Rectal smooth muscle tissue (tissue), 1 donor: Measurements from ENCODE around the gene HPS6.
"Not testable (repeated sequence)": the region's sequence is repeated elsewhere in the genome, so short reads cannot be mapped to it uniquely, and the experiment has no call there.

ENCODE experiments used
- H3K27ac ChIP-seq: one replicate; pipeline ENCODE4 v1.7.0; 2013; ENCODE audit warnings: low read depth, low read length, inconsistent platforms
- H3K27me3 ChIP-seq: one replicate; pipeline ENCODE4 v1.7.0; 2013; ENCODE audit warnings: low read length; ENCODE audit not compliant: control insufficient read depth, insufficient read depth
- H3K36me3 ChIP-seq: one replicate; pipeline ENCODE4 v1.7.0; 2013; ENCODE audit warnings: low read length; ENCODE audit not compliant: control insufficient read depth, insufficient read depth
- H3K4me1 ChIP-seq: one replicate; pipeline ENCODE4 v1.7.0; 2013; ENCODE audit warnings: low read length; ENCODE audit not compliant: control insufficient read depth, insufficient read depth
- H3K4me3 ChIP-seq: one replicate; pipeline ENCODE4 v1.7.0; 2013; ENCODE audit warnings: low read length
- H3K9ac ChIP-seq: one replicate; pipeline ENCODE4 v1.7.0; 2013; ENCODE audit warnings: low read length

Gene HPS6

DNA sequence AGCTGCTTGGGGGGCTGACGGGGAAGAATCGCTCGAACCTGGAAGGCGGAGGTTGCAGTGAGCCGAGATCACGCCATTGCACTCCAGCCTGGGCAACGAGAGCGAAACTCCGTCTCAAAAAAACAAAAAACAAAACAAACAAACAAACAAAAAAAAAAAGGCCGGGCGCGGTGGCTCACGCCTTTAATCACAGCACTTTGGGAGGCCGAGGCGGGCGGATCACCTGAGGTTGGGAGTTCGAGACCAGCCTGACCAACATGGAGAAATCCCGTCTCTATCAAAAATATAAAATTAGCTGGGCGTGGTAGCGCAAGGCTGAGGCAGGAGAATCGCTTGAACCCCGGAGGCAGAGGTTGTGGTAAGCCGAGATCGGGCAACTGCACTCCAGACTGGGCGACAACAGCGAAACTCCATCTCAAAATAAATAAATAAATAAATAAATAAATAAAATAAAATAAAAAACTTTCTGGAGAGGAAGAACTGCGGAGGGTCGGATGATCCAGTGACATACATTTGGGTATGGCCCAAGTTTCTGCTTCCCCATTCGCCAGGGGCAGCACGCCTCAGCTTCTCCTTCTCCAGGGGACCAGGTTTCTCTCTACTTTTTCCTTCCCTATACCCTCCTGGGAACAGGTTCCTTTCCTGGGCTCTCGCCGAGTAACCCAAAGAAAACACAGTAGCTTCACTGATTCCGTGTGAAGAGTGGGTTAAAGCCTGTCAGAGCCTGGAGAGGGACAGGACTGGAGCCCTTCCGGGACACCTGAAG, 10.1 kb upstream of the HPS6 start:
- Histone ChIP-seq H3K9ac (peak overlapping the region; percentile 83), H3K4me3 (peak overlapping the region; percentile 98), H3K27ac (peak overlapping the region; percentile 93)
- H3K27me3 ChIP-seq, H3K4me1 ChIP-seq, H3K36me3 ChIP-seq: not testable (repeated sequence)

DNA sequence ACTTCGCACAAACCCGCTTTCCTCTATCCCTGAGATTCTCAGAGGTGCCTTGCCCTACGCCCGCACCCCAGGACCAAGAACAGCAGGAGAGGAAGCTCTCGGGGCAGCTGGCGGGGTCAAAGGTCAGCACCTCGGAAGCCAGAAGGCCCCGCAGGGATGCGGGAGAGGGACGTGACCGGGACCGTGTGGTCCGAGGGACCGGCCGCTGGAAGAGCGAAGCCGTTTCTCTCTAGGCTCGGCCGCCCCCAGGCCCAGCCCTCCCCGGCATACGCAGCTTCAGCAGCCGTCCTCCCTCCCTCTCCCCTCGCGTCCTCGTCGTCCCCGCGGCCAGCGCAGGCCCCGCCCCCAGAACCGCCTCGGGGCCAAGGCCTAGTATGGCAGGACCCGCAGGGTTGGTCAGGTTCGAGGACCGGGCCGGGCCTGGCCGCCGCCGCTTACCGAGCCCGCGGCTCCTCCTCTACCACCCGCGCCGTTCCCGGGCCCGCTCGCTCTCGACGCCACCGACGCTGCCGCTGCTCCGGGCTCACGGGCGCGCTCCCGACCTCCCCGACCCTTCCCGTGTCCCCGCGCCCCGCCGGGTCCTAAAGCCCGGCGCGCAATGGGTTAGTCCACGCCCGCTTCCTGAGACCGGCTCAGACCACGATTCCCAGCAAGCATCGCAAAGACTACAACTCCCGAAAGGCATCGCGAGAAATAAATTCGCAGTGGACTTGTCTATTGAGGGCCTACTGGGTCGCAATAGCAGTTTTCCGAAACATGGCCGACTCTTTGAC, 9.3 kb upstream of the HPS6 start, which contains the start of gene ARMH3:
Gene ARMH3 (minus strand): TSS at position 527 of the 773 bp plus-strand sequence. CDS start 16,059 bp downstream, outside the sequence.
- peak within 1 kb of the TSS; percentile 93 for H3K27ac ChIP-seq
- H3K4me3 ChIP-seq = peak within 1 kb of the TSS; percentile 98
- peak within 1 kb of the TSS; percentile 83 for H3K9ac ChIP-seq
- no peaks in the 10 kb centered on the region for H3K36me3 ChIP-seq
- H3K4me1 ChIP-seq = no peaks in the 10 kb centered on the region
- no peaks in the 10 kb centered on the region for H3K27me3 ChIP-seq

DNA sequence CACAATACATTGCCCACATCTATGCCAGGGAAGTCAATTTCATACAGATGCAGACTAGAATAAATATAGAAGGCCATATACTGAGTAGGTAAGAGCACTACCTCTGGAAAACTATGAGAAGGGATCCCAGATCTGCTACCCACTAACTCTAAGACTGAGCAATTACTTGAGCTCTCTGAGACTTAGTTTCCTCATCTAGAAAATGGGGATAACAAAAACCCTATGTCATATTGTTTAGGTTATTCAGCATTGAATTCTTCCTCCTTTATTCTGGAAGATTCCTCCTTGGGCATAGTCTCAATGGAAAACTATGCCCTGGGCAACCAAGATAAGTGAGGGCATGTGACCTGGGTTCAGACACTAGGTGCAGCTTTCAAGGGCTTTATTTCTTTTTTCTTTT, 5.2 kb upstream of the HPS6 start:
- H3K27me3 ChIP-seq = no peaks in the 10 kb centered on the region

DNA sequence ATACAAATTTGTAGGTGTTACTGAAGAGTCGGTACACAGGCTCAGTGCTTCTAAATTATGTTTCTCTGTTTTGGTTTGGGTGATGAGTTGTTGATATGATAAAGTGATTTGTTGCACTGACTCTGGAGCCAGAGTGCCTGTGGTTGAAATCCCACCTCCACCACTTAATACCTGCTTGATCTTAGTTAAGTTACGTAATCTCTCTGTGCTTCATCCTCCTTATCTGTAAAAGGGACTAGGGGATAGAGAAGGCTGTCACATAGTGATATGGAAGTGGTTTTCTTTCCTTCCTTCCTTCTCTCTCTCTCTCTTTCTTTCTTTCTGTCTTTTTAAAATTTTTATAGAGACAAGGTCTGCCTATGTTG, 664 bp upstream of the HPS6 start:
- Histone ChIP-seq H3K27ac (peak overlapping the region; percentile 90), H3K36me3 (no peaks in the 10 kb centered on the region), H3K4me3 (peak overlapping the region; percentile 90), H3K4me1 (peaks cover 10% of the 10 kb centered on the region), H3K27me3 (no peaks in the 10 kb centered on the region), H3K9ac (no peak overlapping the region)

More for the DNA sequence above, 5.2 kb upstream of the HPS6 start:
- Histone ChIP-seq H3K9ac (no peak overlapping the region), H3K36me3 (no peaks in the 10 kb centered on the region), H3K4me1 (no peaks in the 10 kb centered on the region), H3K4me3 (no peak overlapping the region), H3K27ac (no peak overlapping the region)

DNA sequence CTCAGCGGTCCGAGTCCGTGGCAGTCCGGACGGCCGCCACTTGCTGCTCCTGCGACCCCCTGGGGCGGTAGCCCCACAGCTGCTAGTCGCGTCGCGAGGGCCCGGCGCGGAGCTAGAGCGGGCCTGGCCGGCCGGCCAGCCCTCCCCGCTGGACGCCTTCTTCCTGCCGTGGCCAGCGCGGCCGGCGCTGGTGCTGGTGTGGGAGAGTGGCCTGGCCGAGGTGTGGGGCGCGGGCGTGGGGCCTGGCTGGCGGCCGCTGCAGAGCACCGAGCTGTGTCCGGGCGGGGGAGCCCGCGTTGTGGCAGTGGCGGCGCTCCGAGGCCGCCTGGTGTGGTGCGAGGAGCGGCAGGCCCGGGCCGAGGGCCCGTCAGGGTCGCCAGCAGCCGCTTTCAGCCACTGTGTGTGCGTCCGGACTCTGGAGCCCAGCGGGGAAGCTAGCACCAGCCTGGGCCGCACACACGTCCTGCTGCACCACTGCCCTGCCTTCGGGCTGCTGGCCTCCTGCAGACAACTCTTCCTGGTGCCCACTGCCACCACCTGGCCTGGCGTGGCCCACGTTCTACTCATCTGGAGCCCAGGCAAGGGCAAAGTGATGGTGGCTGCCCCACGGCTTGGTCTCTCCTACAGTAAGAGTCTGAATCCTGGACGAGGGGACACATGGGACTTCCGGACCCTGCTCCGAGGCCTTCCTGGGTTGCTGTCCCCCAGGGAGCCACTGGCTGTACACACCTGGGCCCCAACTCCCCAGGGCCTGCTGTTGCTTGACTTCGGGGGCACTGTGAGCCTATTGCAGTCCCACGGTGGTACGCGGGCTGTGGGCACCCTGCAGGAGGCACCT, 631 bp downstream of the HPS6 start:
- Histone ChIP-seq H3K27me3 (no peaks in the 10 kb centered on the region), H3K27ac (peak overlapping the region; percentile 90), H3K4me1 (peaks cover 10% of the 10 kb centered on the region), H3K36me3 (no peaks in the 10 kb centered on the region), H3K4me3 (peak overlapping the region; percentile 90), H3K9ac (peak overlapping the region; percentile 78)

DNA sequence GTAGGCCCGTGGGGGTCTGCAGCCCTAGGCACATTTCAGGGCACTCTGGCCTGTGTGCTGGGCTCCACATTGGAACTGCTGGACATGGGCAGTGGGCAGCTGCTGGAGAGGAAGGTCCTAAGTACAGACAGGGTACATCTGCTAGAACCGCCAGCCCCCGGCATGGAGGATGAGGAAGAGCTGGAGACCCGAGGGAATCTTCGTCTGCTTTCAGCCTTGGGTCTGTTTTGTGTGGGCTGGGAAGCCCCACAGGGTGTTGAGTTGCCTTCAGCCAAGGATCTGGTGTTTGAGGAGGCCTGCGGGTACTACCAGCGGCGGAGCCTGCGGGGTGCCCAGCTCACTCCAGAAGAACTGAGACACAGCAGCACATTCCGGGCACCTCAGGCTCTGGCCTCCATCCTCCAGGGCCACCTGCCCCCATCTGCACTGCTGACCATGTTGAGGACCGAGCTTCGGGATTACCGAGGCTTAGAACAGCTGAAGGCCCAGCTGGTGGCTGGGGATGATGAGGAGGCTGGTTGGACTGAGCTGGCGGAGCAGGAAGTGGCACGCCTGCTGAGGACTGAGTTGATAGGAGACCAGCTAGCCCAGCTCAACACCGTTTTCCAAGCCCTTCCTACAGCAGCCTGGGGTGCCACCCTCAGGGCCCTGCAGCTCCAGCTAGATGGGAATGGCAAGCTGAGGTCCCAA, 1.4 kb downstream of the HPS6 start:
- H3K27me3 ChIP-seq = no peaks in the 10 kb centered on the region
- H3K4me3 ChIP-seq = peak overlapping the region; percentile 90
- H3K9ac ChIP-seq = peak overlapping the region; percentile 78
- H3K27ac ChIP-seq = no peak overlapping the region
- peaks cover 10% of the 10 kb centered on the region for H3K4me1 ChIP-seq
- H3K36me3 ChIP-seq = no peaks in the 10 kb centered on the region

DNA sequence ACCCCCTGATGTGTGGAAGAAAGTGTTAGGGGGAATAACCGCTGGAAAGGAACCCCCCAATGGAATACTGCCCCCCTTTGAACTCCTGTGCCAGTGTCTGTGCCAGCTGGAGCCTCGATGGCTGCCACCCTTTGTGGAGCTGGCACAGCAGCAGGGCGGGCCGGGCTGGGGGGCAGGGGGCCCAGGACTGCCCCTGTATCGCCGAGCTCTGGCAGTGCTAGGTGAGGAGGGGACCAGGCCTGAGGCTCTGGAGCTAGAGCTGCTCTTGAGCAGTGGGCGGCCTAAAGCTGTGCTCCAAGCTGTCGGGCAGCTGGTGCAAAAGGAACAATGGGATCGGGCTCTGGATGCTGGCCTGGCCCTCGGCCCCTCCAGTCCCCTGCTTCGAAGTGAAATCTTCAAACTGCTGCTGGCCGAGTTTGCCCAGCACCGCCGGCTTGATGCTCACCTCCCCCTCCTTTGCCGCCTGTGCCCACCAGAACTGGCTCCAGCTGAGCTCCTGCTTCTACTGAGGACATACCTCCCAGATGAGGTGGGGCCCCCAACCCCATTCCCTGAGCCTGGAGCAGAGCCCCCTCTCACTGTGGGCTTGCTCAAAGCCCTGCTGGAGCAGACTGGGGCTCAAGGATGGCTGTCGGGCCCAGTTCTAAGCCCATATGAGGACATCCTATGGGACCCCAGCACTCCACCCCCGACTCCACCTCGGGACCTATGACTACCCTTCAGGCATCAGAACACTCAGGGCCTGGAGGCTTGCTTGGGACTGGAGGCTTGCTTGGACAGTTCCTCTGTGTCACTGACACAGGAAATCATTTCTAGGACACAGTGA, 2.2 kb downstream of the HPS6 start:
- no peaks in the 10 kb centered on the region for H3K36me3 ChIP-seq
- no peak overlapping the region for H3K9ac ChIP-seq
- peak overlapping the region; percentile 90 for H3K4me3 ChIP-seq
- peaks cover 10% of the 10 kb centered on the region for H3K4me1 ChIP-seq
- H3K27ac ChIP-seq = no peak overlapping the region
- no peaks in the 10 kb centered on the region for H3K27me3 ChIP-seq

DNA sequence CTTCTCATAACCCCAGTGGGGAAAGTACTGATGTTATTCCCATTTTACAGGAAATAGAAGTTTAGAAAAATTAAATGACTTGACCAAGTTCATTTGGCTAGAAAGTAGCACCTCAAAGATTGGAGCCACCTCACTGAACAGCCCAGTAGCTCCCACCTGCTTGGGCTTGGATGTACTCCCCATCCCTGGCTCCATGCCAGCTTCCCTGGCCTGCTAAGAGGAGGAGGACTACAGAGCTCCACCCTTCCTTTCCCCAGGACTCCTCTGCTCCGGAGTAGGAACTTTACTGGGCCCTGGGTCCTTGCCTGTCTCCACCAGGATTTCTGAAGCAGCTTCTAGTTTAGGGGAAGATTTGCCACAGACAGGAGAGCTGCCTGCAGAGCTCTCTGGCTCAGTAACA, 3.1 kb downstream of the HPS6 start:
- no peak overlapping the region for H3K9ac ChIP-seq
- no peaks in the 10 kb centered on the region for H3K36me3 ChIP-seq
- H3K27ac ChIP-seq = no peak overlapping the region
- no peaks in the 10 kb centered on the region for H3K27me3 ChIP-seq
- peaks cover 10% of the 10 kb centered on the region for H3K4me1 ChIP-seq
- no peak overlapping the region for H3K4me3 ChIP-seq

DNA sequence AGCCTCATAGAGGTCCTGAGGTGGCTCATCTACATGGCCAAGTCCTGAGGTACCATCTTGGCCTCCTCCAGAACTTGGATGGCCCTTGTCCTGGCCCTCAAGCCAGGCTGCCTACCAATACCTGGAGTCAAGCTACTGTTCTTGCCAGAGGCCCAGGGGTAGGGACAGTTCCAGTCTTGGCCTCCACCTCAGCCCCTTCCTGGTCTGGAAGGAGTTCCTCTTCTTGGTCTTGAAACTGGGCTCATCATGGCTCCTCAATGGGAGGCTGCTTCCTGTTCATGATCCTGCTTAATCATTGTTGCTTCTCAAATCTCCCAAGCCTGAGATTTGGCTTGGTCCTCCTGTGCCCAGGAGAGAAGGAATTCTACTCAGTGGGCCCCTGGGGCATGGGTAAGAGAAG, 3.9 kb downstream of the HPS6 start:
- Histone ChIP-seq H3K27me3 (no peaks in the 10 kb centered on the region), H3K4me1 (peaks cover 10% of the 10 kb centered on the region), H3K36me3 (no peaks in the 10 kb centered on the region), H3K9ac (no peak overlapping the region), H3K27ac (no peak overlapping the region), H3K4me3 (no peak overlapping the region)

DNA sequence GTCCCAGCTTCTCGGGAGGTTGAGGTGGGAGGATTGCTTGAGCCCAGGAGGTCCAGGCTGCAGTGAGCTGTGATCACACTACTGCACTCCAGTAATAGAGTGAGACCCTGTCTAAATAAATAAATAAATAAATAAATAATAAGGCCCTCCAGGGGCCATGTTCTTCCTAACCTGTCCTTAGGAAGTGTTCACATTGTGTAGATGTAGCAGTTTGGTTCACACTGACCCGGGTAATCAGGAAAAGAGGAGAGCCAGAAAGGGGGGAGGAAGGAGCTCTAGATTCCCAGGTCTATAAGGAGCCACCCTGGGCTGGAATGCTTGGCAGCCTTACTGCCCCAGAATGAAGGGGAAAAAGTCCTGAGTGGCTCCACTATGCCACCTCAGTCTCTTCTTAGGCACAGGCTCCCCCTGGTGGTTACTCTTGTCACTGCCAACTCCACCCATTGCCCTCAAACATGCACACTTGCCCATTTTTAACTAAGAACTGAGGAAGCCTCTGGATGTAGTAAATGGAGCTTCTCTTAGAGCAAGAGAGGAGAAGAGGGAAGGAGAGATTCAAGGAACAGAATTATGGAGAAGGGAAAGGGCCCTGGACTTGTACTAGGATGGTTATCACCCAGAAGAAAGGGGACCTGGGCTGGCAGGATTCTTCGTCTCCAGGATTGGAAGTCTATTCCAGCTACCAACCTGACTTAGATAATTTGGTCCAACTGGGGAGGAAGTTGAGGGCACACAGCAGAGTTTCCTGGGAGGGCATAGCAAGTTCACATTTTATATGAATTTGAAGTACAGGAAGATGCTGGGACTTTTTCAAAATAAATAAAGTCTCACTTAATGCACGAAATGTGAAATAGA, 7.8 kb downstream of the HPS6 start:
- H3K27me3 ChIP-seq = no peaks in the 10 kb centered on the region
- no peaks in the 10 kb centered on the region for H3K36me3 ChIP-seq
- H3K4me1 ChIP-seq = peaks cover 2% of the 10 kb centered on the region
- H3K9ac ChIP-seq = no peak overlapping the region
- no peak overlapping the region for H3K27ac ChIP-seq
- H3K4me3 ChIP-seq = no peak overlapping the region

DNA sequence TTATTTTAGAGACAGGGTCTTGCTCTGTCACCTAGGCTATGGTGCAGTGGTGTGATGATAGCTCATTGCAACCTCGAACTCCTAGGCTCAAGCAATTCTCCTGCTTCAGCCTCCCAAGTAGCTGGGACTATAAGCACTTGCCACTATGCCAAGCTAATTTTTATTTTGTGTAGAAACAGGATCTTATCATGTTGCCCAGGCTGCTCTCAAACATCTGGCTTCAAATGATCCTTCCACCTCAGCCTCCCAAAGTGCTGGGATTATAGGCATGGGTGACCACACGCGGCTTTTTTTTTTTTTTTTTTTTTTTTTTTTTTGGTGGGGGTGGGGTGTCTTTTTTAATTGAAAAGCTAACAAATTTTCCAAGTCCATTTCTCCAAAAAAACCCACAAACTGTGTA, 18.4 kb downstream of the HPS6 start:
- no peak overlapping the region for H3K9ac ChIP-seq
- H3K4me3 ChIP-seq = no peak overlapping the region
- H3K27me3 ChIP-seq = no peaks in the 10 kb centered on the region
- H3K4me1 ChIP-seq = no peaks in the 10 kb centered on the region
- H3K36me3 ChIP-seq = no peaks in the 10 kb centered on the region
- H3K27ac ChIP-seq = no peak overlapping the region
